Epithelial cell of esophagus (primary cell): ENCODE measurements around the gene PKHD1.
A peak's percentile ranks its signal among the peaks of the same experiment; 100 is the strongest.

Experiments used
- DNase-seq: peaks from one replicate; pipeline ENCODE4 v3.0.0; 2010; ENCODE audit warnings: low read depth
- H3K4me3 ChIP-seq: 2 replicates; pipeline ENCODE4 v1.5.1; 2011; ENCODE audit warnings: mild to moderate bottlenecking, low read length, control low read depth
- TF ChIP-seq, protein P1 (sequence below): IDR thresholded peaks from 2 replicates; pipeline ENCODE4 v1.5.1; 2011; ENCODE audit warnings: low read depth, mild to moderate bottlenecking, low read length, control low read depth, inconsistent platforms; ENCODE audit not compliant: insufficient read depth; ENCODE audit errors: missing control alignments

PKHD1 gene

DNA sequence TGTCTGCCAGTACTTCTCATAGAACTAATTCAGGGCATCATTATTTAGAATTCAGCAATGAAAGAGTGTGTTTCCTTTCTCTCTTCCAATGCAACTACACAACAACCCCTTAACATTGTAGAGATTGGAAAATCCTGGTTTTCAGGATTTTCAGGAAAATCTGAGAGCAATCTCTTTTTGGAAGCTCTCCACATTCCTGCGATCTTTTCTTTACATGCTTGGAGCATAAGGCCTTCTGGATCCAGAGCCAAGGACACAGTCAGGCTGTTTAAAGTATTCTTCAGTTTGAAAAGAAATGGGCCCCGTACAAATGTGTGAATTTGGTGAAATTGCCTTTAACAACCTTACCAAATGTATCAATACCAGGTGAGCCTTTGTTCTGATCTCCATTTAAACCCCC lies 469.7 kb downstream of the PKHD1 start:
- no peak overlapping the region for H3K4me3 ChIP-seq
- TF ChIP-seq, protein P1, sequence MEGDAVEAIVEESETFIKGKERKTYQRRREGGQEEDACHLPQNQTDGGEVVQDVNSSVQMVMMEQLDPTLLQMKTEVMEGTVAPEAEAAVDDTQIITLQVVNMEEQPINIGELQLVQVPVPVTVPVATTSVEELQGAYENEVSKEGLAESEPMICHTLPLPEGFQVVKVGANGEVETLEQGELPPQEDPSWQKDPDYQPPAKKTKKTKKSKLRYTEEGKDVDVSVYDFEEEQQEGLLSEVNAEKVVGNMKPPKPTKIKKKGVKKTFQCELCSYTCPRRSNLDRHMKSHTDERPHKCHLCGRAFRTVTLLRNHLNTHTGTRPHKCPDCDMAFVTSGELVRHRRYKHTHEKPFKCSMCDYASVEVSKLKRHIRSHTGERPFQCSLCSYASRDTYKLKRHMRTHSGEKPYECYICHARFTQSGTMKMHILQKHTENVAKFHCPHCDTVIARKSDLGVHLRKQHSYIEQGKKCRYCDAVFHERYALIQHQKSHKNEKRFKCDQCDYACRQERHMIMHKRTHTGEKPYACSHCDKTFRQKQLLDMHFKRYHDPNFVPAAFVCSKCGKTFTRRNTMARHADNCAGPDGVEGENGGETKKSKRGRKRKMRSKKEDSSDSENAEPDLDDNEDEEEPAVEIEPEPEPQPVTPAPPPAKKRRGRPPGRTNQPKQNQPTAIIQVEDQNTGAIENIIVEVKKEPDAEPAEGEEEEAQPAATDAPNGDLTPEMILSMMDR, result no peak
- no peak for DNase-seq

GRCh38 chr6:51616243-51616642 lies 471.2 kb downstream of the PKHD1 start:
- DNase-seq, result no peak
- H3K4me3 ChIP-seq, result no peak overlapping the region
- TF ChIP-seq, protein P1, result no peak

DNA sequence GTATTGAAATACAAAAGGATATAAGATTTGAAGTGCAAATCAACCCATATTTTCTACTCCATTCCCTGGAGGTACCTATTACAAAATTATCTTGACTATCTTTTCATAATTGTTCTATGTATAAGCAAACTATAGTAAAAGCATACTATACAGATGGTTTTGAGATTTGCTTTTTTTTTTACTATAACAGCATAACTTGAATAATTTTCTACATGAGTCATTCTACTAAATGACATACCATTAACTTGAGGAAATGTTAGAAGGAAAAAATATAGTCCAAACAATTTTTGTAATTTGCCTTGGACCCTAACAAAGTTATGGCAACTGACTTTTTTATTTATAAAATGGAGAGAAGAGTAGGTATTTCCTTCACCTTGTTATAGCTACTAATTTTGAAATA lies 472.7 kb downstream of the PKHD1 start:
- no peak overlapping the region for H3K4me3 ChIP-seq
- no peak for DNase-seq
- TF ChIP-seq, protein P1, result no peak

DNA sequence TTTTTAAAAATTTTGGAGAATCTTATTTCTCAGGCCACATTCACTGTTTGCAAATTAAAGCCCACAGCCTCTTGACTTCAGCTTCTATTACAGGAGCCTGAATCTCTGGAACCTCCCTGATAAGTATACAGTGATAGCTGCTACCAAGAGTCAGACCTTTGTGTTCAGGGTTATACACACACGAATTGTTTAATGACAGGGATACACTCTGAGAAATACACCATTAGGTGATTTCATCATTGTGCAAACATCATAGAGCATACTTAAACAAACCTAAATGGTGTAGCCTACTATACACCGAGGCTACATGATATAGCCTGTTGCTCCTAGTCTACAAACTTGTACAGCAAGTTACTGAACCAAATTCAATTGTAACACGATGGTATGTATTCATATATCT lies 473.9 kb downstream of the PKHD1 start:
- DNase-seq, result peak; percentile 2
- no peak overlapping the region for H3K4me3 ChIP-seq
- TF ChIP-seq, protein P1, result no peak

GRCh38 chr6:51608932-51609331 lies 478.5 kb downstream of the PKHD1 start:
- TF ChIP-seq, protein P1, result no peak
- no peak overlapping the region for H3K4me3 ChIP-seq
- DNase-seq, result no peak

DNA sequence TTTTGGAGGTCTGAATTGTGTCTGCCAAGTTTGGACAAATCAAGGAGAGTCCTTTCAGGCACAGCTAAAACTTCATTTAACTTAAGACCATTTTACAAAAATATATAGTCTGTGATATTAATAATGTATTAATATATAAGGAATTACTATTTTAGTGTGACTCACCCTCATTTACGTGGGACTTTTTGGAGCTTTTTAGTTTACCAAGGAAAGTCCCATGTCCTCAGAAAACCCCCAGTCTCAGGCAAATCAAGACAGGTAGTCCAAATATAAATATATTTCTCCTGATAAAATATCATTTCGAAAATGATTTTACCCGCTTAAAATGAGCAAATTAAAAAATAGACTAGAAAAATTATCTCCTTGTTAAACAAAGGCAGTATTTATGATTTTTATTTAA lies 479.0 kb downstream of the PKHD1 start:
- TF ChIP-seq, protein P1, result no peak
- no peak for DNase-seq
- no peak overlapping the region for H3K4me3 ChIP-seq

DNA sequence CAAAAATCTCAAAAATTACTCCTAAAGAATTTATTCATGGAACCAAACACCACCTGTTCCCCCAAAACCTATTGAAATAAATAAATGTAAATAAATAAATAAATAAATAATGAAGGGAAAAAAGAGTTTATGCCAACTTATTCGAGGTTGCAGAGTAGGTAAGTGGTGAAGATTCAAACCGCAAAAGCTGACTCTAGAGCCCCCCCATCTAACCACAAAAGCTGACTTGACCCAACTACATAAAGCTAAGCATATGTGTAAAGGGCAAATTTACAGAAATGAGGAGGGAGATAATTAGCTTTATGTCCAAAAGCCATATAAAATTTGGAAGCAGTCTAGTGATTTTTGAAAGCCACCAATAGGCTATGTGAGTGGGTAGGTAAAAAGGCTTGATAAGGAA lies 486.9 kb downstream of the PKHD1 start:
- no peak overlapping the region for H3K4me3 ChIP-seq
- no peak for DNase-seq
- TF ChIP-seq, protein P1, result no peak
